Hypothalamus (tissue), 51 donors: ENCODE results near the gene MAGI2.

ENCODE experiments used
- DNase-seq, 51 donors: peaks; one replicate each; lab custom pipeline; 2025; lab: John Stamatoyannopoulos, UW

The MAGI2 gene

DNA sequence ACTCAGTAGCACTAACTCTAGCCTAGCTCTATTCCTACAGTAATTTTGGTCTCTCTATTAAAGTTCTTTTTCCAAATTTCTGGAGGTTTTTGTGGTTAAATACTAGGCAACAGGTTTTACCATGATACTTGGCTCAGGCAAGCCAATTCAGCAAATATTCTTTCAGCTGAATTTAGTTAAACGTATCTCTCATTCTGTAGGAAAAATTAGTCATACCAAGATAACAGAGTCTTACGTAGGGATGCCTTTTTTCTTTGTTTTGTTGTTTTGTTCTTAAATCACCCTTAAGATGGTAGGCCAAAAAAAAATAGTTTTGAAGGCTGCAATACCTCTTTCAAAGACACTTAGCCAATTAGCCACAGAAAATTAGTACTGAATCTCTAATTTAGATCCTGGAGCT lies 180.5 kb downstream of the MAGI2 start:
- DNase-seq: no peak

DNA sequence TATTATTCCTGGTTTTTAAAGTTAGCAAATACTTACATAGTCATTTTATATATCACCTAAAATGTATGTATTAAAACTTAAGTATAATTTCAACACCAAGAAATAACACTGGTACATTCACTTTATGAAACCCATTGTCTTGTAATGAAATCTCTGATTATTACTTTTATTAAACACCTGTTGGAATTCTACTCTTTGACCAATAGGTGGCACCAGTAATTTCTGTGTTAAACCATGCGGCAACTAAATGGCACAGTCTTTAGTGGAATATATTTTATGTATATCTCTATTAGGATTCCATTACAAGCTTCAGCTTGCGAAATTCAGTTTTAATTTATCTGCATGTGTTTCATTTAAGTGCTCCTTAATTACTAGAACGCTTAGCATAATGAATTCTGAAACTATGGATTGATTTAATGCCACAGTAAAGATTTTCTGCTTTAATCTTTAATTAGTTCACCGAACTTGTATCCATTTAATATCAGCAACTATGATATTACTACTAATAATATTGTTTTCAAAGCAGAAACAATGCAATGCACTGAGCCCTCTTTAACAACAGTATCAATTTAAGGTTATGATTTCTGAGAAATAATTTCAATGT lies 181.3 kb downstream of the MAGI2 start:
- DNase-seq: no peak

DNA sequence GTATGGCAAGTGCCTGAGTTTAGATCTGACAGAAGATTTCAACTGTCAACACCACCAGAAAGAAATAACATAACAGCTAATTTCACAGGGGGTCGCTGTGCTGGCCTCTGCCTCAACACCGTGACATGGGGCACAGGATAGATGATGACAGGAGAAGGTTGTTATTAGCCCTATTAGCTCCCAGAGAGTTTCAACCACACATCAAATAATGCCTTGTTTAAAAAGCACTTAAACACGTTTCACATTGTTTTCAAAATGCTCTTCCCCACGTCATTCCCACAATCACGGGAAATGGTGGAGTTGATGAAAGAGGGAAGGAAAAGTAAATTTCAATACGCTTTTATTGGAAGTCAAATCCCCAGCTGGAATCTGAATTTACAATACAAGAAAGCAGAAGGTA lies 184.7 kb downstream of the MAGI2 start:
- DNase-seq: no peak

DNA sequence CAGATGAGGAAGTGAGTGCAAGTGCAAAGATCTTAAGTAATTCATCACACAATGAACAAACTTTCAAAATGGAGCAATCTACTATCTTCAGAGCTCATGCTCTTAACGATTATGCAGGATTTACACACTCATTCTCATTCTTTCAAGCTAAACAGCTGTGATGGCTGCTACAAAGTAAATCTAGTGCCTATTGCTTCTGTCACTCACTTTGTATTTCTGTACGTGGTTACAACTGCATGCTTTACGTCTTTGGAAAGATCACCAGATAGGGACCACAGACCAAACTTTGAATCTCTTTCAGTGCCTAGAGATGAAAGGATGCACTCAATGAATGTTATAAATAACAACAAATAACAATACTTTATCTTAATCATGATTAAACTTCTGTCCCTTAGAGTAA lies 194.6 kb downstream of the MAGI2 start:
- DNase-seq: no peak

DNA sequence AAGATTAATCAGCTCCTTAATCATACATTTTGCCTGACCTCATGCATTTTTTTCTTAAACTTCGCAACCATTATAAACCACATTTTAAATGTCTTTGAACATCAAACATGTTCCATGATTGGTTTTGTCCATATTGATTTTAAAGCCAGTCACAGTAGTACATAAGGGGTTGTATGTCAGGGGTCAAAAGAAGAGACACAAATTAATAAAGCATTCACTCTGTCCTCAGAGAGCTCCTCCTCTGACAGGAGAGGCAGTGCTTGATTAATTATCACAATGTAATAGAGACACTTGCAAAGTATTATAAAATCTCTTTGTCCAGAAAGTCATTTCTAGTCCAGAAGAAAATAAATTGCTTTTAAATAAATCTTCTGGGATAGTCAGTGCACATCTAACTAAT lies 195.5 kb downstream of the MAGI2 start:
- no peak for DNase-seq

DNA sequence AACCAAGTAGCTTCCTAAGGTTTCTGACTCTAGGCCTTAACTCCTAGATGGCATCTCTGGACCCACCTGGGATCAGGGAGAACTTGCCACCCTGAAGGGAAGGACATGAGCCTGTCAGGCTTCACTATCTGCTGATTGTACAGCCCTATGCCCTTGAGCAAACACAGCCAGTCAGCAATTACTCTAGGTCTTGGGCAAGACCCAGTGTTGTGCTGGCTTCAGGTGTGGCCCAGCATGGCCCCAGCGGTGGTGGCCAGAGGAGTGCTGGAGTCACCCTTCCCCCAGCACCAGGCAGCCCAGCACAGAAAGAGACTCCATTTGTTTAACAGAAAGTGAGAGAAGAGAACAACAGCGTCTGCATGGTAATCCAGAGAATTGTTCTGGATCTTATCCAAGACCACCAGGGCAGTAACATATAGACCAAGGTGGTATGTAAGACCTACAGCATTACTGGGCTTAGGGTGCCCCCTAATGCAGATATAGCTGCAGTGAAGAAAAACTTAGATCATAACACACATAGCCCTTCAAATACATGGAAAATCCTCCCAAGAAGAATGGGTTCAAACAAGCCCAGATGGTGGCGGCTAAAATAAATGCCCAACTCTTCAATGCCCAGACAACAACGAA lies 207.7 kb downstream of the MAGI2 start:
- DNase-seq: no peak

DNA sequence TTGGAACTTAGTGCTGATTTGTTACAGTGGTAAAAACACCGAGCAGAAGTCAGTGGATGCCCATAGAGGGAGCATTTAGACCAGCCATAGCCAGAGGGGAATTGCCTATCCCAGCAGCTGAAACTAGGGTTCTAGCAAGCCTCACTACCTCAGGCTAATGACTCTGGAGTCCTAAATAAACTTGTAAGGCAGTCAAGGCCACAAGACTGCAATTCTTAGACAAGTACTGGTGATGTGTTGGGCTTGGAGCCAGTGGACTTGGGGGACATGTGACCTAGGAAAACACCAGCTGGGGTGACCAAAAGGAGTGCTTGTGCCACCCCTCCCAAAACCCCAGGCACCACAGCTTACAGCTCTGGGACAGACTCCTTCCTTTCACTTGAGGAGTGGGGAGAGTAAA lies 209.0 kb downstream of the MAGI2 start:
- DNase-seq: no peak

DNA sequence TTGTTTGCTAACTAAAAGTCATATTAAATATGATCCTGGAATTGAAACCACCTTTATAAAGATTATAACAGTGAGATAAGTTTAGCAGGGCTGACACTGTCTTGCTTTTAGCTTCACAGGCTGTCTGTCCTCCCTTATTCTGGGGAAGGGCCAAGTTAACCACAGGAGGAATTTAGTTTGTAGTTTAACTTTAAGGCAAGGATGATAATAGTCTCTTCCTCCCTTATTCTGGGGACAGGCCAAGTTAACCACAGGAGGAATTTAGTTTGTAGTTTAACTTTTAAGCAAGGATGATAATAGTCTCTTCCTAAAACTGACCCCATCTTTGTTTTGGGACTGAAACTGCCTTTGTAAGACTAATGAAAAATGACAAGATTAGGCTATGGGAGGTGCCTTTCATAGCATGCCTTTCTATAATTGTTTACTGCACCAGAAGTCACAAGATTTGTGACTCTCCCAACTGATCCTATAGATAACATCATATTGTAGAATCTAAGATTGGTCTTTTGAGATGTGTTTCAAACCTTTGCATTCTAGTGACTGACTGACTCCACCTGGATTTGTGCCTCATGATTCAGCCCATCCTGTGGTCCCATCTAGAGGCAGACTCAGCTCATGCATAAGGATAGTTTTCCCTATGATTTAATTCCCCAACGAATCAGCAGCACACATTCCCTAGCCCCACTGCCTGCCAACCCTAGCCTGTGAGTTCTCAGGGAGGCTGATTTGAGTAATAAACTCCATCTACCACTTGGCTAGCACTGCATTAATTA lies 212.0 kb downstream of the MAGI2 start:
- DNase-seq: no peak

DNA sequence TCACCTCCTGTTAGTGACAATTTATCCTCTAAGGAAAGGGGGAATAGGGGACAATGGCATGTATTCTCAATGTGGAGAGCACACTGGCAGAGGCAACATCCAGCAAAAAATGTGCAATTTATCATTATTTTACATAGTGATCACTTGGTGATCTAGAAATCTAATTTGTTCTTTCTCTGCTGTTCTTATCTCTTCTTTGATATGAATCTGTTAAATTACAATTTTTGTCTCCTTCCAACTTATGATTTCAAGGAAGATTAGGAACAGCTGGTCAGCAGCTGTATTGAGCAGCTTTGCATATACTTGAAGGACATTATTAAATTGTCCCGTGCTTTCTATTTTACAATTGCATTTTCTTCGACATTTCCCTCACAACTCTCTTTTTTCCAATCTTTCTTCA lies 213.1 kb downstream of the MAGI2 start:
- DNase-seq: no peak

DNA sequence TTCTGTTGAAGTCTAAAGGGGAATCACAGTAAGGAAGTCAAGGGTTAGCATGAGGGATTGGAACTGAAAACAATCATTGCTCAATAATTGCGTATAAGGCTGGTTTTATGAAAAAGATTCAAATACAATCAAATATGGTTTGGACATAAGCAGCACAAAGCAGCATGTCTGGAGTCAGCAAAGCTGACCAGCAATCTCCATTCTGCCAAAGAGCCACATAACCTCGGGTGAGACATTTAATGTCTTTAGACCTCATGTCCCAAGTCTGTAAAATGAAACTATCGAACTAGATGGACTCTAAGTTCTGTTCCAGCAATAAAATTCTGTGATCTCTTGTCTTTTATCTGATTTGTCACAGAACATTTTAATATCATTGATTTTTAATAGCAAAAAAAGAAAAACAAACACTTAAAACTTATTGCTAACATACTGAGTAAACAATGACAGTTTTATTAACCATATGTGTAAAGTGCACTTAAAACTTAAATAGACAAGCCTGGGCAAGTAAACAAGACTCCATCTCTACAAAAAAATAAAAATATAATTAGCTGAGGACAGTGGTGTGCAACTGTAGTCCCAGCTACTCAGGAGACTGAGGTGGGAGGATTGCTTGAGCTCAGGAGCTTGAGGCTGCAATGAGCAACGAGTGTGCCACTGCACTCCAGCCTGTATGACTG lies 217.0 kb downstream of the MAGI2 start:
- DNase-seq: no peak

DNA sequence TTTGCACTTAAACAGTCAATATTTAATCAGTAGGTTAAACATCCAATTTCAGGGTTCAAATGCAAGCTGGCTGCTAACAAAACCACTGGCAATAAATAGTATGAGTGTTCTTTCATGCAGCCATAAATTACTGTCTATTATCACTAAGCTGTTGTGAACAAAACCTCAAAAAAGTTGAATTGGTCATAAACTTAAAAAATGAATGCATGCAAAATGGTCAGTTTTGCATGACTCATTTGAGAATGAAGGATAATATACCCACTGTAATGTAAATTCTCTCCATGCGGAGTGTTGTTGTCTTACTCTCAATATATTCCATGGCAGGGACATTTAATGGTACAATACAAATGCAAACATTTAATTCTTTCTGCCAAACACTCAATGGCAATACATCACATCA lies 226.4 kb downstream of the MAGI2 start:
- DNase-seq: no peak

DNA sequence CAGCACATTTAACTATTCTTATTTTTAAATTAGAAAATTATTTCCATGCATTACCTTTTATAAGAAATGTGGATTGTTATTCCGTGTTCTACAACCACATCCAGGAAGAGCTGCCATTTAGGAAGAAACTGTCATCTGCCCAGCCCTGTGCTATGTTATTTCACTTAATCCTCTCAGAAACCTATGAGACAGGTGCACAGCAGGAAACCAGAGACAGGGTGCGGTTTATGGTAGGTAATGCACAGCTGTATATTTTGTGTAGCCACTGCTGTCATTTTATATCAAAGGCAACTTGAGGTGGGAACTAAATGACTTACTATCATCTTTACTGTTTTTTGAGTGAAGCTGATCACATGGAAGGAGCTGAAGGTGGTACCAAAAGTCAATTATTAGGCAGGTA lies 232.3 kb downstream of the MAGI2 start:
- no peak for DNase-seq

DNA sequence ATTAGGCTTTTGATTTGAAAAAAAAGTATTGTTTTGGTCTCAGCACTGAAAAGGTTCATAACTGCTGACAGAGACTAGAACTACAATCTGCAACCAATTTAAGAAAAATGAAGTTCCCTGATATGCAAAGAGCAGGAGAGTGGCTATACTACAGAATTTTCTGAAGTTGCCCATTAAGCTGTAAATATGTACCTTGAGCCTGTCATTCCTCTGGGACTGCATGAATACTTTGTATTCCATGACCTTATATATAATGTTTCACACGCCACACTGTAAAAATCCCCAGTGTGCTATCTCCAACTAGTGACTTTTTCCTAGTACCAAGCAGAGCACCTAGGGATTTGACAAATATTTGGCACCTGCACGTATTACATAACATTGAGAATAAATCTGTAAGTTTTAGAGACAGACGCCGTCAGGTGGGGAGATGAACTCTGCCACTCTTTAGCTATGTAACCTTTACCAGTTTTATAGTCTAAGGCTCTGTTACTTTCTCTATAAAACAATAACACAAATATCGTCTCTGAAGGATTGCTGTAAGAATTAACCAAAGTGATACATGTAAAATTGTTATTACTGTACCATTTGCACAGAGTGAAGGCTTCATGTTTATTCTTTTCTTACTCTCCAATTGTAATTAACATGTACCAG lies 235.4 kb downstream of the MAGI2 start:
- DNase-seq: no peak

DNA sequence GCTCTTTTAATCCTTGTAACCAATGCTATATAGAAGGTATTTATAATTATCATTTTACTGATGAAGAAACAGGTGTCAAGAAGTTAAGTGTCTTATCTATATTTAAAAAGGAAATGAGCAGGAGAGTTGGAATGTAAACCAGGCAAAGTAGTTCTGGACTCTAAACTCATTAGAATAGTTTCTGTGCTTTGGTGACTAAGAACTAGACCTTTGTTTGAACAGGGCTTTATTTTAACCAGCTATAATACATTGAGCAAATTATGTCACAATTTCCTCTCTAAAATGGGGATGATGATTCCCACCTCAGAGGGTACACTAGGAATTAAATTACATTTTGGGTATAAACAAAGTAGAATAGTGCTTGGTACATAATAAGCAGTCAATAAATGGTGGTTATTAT lies 236.0 kb downstream of the MAGI2 start:
- DNase-seq: no peak

DNA sequence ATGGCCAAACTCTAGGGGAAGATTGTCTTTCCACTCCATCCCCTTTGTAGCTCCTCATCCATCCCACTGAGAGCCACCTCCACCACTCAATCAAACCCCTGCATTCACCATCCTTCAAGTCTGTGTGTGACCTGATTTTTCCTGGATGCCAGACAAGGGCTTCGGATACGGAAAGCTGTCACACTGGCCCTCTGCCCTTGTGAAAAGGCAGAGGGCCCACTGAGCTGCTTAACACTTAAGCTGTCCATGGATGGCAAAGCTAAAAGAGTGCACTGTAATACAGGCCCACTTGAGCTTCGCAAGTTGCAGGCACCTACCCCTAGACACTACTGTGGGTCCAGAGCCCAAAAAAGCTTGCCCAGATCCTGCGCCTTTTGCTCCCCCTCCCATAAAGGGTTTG lies 237.2 kb downstream of the MAGI2 start:
- no peak for DNase-seq

DNA sequence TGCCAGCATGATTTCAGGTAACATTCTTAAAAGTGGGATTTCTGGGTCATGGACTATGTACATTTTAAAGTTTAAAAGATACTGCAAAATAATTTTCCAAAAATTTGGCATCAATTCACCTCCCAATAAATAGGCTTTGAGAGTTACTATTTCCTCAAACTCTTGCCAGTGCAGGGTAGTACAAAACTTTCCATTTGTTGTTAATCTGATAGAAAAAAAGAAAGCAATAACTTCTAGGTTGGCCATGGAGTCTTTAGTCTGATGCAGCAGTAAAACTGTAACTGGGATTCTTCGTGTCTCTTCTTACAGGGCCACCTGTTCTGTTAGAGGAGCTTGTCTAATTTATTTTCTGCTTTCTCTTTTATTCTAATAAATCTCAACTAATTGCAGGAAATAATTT lies 241.1 kb downstream of the MAGI2 start:
- no peak for DNase-seq

DNA sequence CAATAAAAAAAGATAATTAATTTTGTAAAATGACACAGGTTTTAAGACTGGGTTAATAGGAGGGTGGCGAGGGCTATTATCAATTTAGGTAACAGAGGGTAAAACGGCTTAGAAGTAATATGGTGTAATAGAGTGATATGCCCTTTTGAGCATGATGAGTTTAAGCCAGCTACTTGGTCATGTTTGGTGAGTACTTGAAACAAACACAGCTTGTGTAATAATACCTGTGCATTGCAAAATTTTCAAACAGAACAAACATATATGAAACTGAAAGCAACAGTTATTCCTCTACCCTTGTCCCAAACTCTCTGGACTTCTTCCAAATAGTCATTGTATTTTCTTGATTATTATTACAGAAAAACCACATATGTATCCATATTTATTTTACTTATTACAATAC lies 241.7 kb downstream of the MAGI2 start:
- DNase-seq: no peak

DNA sequence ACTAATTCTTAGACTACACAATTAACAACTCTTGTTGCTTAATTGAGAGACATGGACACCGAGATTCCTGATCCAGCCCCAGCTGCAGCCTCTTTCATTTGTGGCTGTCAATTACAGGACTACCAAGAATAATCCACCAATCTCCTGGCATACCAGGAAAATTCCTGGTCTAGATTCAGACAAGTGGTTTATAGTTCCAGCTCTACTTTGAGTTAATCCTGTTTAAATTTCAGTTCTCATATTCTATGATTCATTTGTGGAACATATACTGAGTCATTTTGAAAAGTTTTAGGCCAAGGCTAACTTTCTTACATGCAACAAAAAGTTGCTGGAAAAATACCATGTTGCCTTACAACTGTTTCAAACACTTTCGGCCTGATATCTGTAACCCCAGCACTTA lies 253.5 kb downstream of the MAGI2 start:
- DNase-seq: no peak

DNA sequence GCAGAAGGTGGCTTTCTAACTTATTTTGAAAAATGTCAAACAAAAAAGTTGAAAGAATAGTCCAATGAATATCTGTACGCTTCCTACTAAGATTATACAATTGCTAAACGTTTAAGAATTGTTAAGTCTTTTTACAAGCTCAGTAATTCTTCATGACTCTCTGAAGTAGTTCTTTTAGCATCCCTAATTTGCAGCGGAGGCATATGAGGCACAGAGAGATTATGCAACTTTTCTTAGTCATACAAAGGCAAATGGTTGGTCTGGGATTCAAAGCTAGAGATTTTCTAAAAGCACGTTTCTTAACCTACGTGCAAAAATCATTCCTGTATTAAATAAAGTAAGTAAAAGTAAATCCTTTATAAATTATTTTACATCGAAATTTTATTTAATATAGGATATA lies 254.2 kb downstream of the MAGI2 start:
- DNase-seq: no peak

DNA sequence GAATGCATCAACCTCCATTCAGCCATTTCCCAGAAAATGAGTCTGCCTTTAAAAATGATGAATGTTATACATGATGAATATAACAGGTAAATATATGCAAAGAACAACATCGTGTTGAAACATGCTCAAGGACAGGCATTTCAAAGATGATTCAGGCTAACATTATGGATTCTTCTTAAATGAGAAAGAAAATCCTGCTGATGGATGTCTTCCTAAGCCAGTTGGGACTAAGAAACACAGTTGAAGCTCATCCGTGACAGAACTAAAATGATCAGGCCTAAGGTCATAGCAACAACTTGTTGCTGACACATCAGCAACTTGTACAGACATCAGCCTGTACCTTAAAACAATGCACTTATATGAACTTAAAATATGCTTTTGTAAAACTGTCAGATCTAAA lies 267.9 kb downstream of the MAGI2 start:
- no peak for DNase-seq

DNA sequence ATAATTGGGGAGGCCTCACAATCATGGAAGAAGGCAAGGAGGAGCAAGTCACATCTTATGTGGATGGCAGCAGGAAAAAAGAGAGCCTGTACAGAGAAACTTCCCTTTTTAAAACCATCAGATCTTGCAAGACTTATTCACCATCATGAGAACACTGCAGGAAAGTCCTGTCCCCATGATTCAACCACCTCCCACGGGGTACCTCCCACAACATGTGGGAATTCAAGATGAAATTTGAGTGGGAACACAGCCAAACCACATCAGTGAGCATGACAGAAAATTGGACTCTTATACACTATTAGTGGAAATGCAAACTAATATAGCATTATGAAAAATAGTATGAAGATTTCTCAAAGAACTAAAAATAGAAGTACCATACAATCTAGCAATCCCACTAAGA lies 271.2 kb downstream of the MAGI2 start:
- DNase-seq: peak in 2 of 51 donors; percentile 1 to 27
